Endothelial cell of umbilical vein (primary cell): ENCODE results near the gene ICAM3. TPM values are rescaled to one million over a fixed set of nuclear protein-coding genes. Genes with fewer than 3 reads are reported as not detected.
A peak's percentile ranks its signal among the peaks of the same experiment; 100 is the strongest.

Experiments used
- BruUV-seq: library from RNA; stranded (reverse); fragments of 400-500 nt; replicated peaks from 2 replicates; lab custom pipeline; 2021; lab: Mats Ljungman, UMichigan
- CTCF ChIA-PET: fragments of 300-600, 350-600 bp; sonication (Branson Sonifier 250); formaldehyde crosslinking; loops from one replicate; lab custom pipeline; 2021; ENCODE audit warnings: antibody characterized with exemption, inconsistent platforms; lab: Charles Lee
- POLR2A ChIA-PET: fragments of 300-600, 350-600 bp; sonication (Branson Sonifier 250); formaldehyde crosslinking; loops from one replicate; lab custom pipeline; 2021; ENCODE audit warnings: antibody characterized with exemption, inconsistent platforms; lab: Charles Lee
- DNase-seq: peaks from one replicate; pipeline ENCODE4 v3.0.0-alpha.2; 2011; ENCODE audit warnings: low read depth, low spot score
- FAIRE-seq: peaks from 2 replicates; lab custom pipeline; 2011; peaks lifted over from hg19 to GRCh38; lab: Jason Lieb, UNC
- H2AFZ ChIP-seq: 2 replicates; pipeline ENCODE4 v1.6.0; 2012; ENCODE audit warnings: low read depth, low read length, control low read depth, inconsistent platforms
- H3K27ac ChIP-seq: 2 replicates; pipeline ENCODE4 v1.5.1; 2011; ENCODE audit warnings: low read depth, mild to moderate bottlenecking, control low read depth, low read length, moderate library complexity; ENCODE audit not compliant: insufficient read depth
- H3K27me3 ChIP-seq, 2 experiments: 2 replicates each; pipeline versions ENCODE4 v1.6.0 to v1.6.1; 2011; ENCODE audit warnings: low read length in 2 of 2, mixed read lengths in 1 of 2; ENCODE audit not compliant: control insufficient read depth in 2 of 2, insufficient read depth in 2 of 2
- H3K36me3 ChIP-seq, 2 experiments: 2 replicates in 1 of 2; 3 replicates in 1 of 2; pipeline ENCODE4 v1.5.1; 2011; ENCODE audit warnings: low read length in 2 of 2, mild to moderate bottlenecking in 1 of 2, moderate library complexity in 1 of 2; ENCODE audit not compliant: control insufficient read depth in 2 of 2, insufficient read depth in 2 of 2; ENCODE audit errors: extremely low read depth in 1 of 2
- H3K4me1 ChIP-seq: 3 replicates; pipeline ENCODE4 v1.5.1; 2011; ENCODE audit warnings: mild to moderate bottlenecking, low read length; ENCODE audit not compliant: control insufficient read depth, insufficient read depth; ENCODE audit errors: extremely low read depth
- H3K4me2 ChIP-seq: 2 replicates; pipeline ENCODE4 v1.6.1; 2011; ENCODE audit warnings: low read length, control low read depth, mixed read lengths; ENCODE audit not compliant: insufficient read depth
- H3K4me3 ChIP-seq, 3 experiments: fragments of 200-600 bp in 1 of 3; sonication (generic), shearing (Covaris generic) in 1 of 3; replicated peaks in 1 of 3; 2 replicates each; pipeline ENCODE4 v1.5.1; 2011 to 2016; ENCODE audit warnings: control low read depth in 3 of 3, low read length in 3 of 3, mild to moderate bottlenecking in 2 of 3, inconsistent platforms in 1 of 3, low read depth in 1 of 3, moderate library complexity in 1 of 3; ENCODE audit not compliant: insufficient read depth in 1 of 3
- H3K79me2 ChIP-seq: 2 replicates; pipeline ENCODE4 v1.6.0; 2012; ENCODE audit warnings: low read length, inconsistent platforms; ENCODE audit not compliant: control insufficient read depth, insufficient read depth
- H3K9ac ChIP-seq: replicated peaks from 2 replicates; pipeline ENCODE3; 2011; ENCODE audit warnings: low read length, control low read depth; ENCODE audit not compliant: insufficient read depth; ENCODE audit errors: extremely low read depth
- H3K9me1 ChIP-seq: replicated peaks from 3 replicates; pipeline ENCODE4 v1.6.0; 2011; ENCODE audit warnings: mild to moderate bottlenecking, low read length; ENCODE audit not compliant: control insufficient read depth, insufficient read depth; ENCODE audit errors: extremely low read depth
- H3K9me3 ChIP-seq: replicated peaks from 2 replicates; pipeline ENCODE4 v1.5.1; 2012; ENCODE audit warnings: low read length, inconsistent platforms; ENCODE audit not compliant: control insufficient read depth, insufficient read depth
- H4K20me1 ChIP-seq: replicated peaks from 2 replicates; pipeline ENCODE3; 2011; ENCODE audit warnings: mild to moderate bottlenecking, low read length; ENCODE audit not compliant: control insufficient read depth, insufficient read depth; ENCODE audit errors: extremely low read depth
- EZH2 ChIP-seq: IDR thresholded peaks from 2 replicates; pipeline ENCODE4 v1.6.1; 2012; ENCODE audit warnings: borderline replicate concordance, low read depth, mild to moderate bottlenecking, moderate library complexity, low read length, inconsistent platforms; ENCODE audit not compliant: severe bottlenecking
- GATA2 ChIP-seq: IDR thresholded peaks from 2 replicates; pipeline ENCODE4 v1.7.0; 2011; ENCODE audit warnings: low read depth, mild to moderate bottlenecking, moderate library complexity, mixed read lengths, low read length; ENCODE audit not compliant: insufficient read length, insufficient read depth
- JUN ChIP-seq: IDR thresholded peaks from 2 replicates; pipeline ENCODE4 v1.6.1; 2011; ENCODE audit warnings: borderline replicate concordance, low read depth; ENCODE audit not compliant: insufficient read length, insufficient read depth
- MYC ChIP-seq: IDR thresholded peaks from one replicate; pipeline ENCODE4 v1.6.1; 2011; ENCODE audit warnings: mild to moderate bottlenecking, low read depth, low read length
- POLR2AphosphoS5 ChIP-seq: IDR thresholded peaks from 2 replicates; pipeline ENCODE4 v1.6.1; 2012; ENCODE audit warnings: low read depth, mild to moderate bottlenecking, control low read depth, low read length, moderate library complexity; ENCODE audit not compliant: insufficient read depth
- dilution Hi-C: fragments of 300-500 bp; cut with MboI; formaldehyde crosslinking; loops from one replicate; pipeline ENCODE4 v1.15.0; 2019; ENCODE audit warnings: low sequenced_read_pairs; ENCODE audit not compliant: extremely low pct_ligation_motif_present
- intact Hi-C: fragments of 100-400 bp; cut with micrococcal nuclease; formaldehyde crosslinking; loops from one replicate; pipeline ENCODE4 v1.10.0; 2022
- polyA plus RNA-seq, 4 experiments: library from polyadenylated mRNA; depleted of rRNA in 3 of 4; stranded (reverse) in 3 of 4; unstranded in 1 of 4; fragments of >200 nt; gene quantifications; 2 replicates each; pipeline versions ENCODE4 v1.2.1 to v1.2.3, GENCODE V29; 2011 to 2012; ENCODE audit warnings: missing spikeins in 1 of 4
- total RNA-seq: library from RNA; stranded (reverse); gene quantifications from 2 replicates; pipeline ENCODE4 v1.2.3, GENCODE V29; 2021
- TF ChIP-seq, protein P1 (sequence below): IDR thresholded peaks from 2 replicates; pipeline ENCODE4 v1.6.1; 2011; ENCODE audit not compliant: insufficient read depth, insufficient read length
- TF ChIP-seq, protein P2 (sequence below), 2 donors: IDR thresholded peaks; 1 replicate in 1 of 2; 2 replicates in 1 of 2; pipeline ENCODE4 v1.5.1; 2011; ENCODE audit warnings: low read length in 2 of 2, mild to moderate bottlenecking in 2 of 2, moderate library complexity in 2 of 2, control low read depth in 1 of 2, inconsistent platforms in 1 of 2, low read depth in 1 of 2; ENCODE audit not compliant: insufficient read depth in 1 of 2; ENCODE audit errors: extremely low read depth in 1 of 2

Gene ICAM3
- total and polyA plus RNA-seq, 2 donors (not counting 3 experiments of a cell fraction or from before 2014, with no cell fraction given): 6.7 to 11.6 TPM

DNA sequence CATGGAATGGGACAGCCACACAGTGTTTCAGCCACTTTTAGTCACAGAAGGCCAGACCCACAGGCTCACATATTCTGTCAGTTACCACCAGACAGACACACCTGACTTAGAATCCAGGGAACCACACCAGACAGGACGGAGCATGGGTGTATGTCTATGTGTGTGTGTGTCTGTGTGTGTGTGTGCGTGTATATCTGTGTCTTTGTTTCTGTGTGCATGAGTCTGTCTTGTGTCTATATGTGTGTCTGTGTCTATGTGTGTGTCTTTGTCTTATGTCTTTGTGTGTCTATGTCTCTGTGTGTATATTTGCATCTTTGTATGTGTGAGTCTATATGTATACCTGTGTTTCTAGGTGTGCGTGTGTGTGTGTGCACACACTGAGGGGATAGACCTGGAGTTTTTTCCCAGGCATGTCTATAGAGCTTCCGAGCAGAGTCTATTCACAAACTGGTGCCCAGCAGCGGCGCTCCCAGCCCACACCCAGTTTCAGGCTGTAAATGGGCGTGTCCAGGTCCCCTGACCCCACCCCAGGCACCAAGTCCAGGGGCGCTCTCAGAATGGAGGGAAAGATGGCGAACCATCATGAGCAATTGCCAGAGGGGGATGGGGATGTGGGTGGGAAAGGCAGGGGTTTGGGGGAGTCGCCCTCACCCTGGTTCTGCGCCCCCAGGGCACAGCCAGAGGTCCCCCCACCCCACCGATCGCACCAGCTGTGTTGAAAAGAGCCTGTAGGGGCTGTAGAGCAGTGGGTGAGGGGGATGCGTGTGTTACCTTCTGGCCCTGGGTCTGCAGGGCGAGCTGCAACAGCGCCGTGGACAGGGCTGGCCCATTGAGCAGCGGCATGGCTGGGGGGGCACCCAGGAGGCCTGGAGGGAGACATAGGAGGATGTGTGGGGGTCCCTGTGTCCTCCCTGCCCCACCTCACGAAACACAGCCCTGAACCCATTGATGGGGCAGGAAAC lies 17.3 kb downstream of the ICAM3 start:
- DNase-seq (no peak), FAIRE-seq (no peak)
- ChIA-PET POLR2A (interaction anchor here (1.7 kb wide), 1 partner anchor 11 kb away, joined by 4 read pairs; the partner anchor contains the start of gene RAVER1), CTCF (no interaction called here)
- Histone ChIP-seq H4K20me1 (no peaks in the 10 kb centered on the region), H3K9ac (no peak overlapping the region), H3K4me1 (no peaks in the 10 kb centered on the region), H2AFZ (no peak overlapping the region), H3K9me1 (no peaks in the 10 kb centered on the region), H3K4me2 (no peak overlapping the region), H3K27me3 (no peaks in the 10 kb centered on the region), H3K27ac (no peak overlapping the region), H3K9me3 (no peaks in the 10 kb centered on the region), H3K36me3 (peaks cover 9 to 51% of the 10 kb centered on the region in 2 experiments), H3K79me2 (no peaks in the 10 kb centered on the region), H3K4me3 (no peak overlapping the region)
- intact Hi-C loops: no loop called here
- TF ChIP-seq EZH2: no peak
- no peak for TF ChIP-seq JUN
- TF ChIP-seq MYC: no peak
- TF ChIP-seq, protein P1, sequence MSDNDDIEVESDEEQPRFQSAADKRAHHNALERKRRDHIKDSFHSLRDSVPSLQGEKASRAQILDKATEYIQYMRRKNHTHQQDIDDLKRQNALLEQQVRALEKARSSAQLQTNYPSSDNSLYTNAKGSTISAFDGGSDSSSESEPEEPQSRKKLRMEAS: no peak
- no peak for TF ChIP-seq GATA2
- peak; percentile 6 for TF ChIP-seq POLR2AphosphoS5
- TF ChIP-seq, protein P2, sequence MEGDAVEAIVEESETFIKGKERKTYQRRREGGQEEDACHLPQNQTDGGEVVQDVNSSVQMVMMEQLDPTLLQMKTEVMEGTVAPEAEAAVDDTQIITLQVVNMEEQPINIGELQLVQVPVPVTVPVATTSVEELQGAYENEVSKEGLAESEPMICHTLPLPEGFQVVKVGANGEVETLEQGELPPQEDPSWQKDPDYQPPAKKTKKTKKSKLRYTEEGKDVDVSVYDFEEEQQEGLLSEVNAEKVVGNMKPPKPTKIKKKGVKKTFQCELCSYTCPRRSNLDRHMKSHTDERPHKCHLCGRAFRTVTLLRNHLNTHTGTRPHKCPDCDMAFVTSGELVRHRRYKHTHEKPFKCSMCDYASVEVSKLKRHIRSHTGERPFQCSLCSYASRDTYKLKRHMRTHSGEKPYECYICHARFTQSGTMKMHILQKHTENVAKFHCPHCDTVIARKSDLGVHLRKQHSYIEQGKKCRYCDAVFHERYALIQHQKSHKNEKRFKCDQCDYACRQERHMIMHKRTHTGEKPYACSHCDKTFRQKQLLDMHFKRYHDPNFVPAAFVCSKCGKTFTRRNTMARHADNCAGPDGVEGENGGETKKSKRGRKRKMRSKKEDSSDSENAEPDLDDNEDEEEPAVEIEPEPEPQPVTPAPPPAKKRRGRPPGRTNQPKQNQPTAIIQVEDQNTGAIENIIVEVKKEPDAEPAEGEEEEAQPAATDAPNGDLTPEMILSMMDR (IDR thresholded peaks at IDR 0.05; ENCODE audit: extremely low read depth in 1 of 2, insufficient read depth in 1 of 2, low read depth in 1 of 2, low read length in 2 of 2): no peak
- dilution Hi-C loops: no loop called here
- no TSS peak for BruUV-seq
